GM12892 (cell line): ENCODE measurements around the gene PRR5.

ENCODE experiments used
- POLR2A ChIP-seq: IDR thresholded peaks from 2 replicates; pipeline ENCODE4 v1.6.1; 2011; ENCODE audit warnings: low read depth, low read length, control low read depth
- POLR2AphosphoS5 ChIP-seq: IDR thresholded peaks from 2 replicates; pipeline ENCODE4 v1.6.1; 2011; ENCODE audit warnings: low read depth, low read length, control low read depth
- TAF1 ChIP-seq: IDR thresholded peaks from 2 replicates; pipeline ENCODE4 v1.6.1; 2011; ENCODE audit warnings: low read depth, mild to moderate bottlenecking, control low read depth, low read length, borderline replicate concordance

DNA sequence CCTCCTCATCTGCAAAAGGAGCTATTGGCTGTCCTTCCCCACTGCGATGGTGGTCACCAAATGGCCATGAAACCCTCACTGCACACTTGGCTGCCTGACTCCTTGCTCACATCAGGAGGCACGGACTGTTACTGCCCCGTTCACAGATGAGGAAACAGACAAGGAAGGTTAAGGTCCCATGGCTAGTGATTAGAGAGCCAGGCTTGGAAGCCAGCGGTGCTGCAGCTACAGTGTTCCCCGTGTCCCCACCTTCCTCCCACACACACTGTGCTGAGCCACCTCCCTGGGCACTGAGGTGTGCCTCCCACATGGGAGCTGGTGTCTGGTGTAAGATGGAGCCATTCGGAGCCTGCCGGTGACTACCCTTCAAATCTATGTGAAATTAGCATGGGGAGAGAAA, 53.0 kb downstream of the PRR5 start:
- no peak for TF ChIP-seq POLR2AphosphoS5
- no peak for TF ChIP-seq POLR2A
- no peak for TF ChIP-seq TAF1
